ENCODE measurements around the gene UBE2O.

Gene UBE2O

GRCh38 chr17:76385892-76386786 is 66.8 kb downstream of the UBE2O start:
- peak; percentile 57 to 83 (median 73) for DNase-seq

- DNase-seq: peak in 2 of 6 experiments; percentile 19 to 35
Measured at GRCh38 chr17:76384987-76385891, 67.7 kb downstream of the UBE2O start.

- peak in 5 of 6 experiments; percentile 10 to 67 (median 44) for DNase-seq
Measured at GRCh38 chr17:76384222-76384986, 68.5 kb downstream of the UBE2O start, which contains the start of gene SPHK1. TSS of gene SPHK1 (plus strand) at chr17:76384609. CDS start at chr17:76385645, 1,036 bp downstream.

GRCh38 chr17:76383546-76384221 is 69.3 kb downstream of the UBE2O start:
- DNase-seq: peak in 3 of 6 experiments; percentile 41 to 57 (median 56)

GRCh38 chr17:76382803-76383545 is 70.0 kb downstream of the UBE2O start:
- peak in 5 of 6 experiments; percentile 15 to 57 (median 27) for DNase-seq

GRCh38 chr17:76382351-76382802 is 70.6 kb downstream of the UBE2O start:
- DNase-seq: no peak

- no peak for DNase-seq
Measured at GRCh38 chr17:76381633-76382350, 71.2 kb downstream of the UBE2O start.

- no peak for DNase-seq
Measured at GRCh38 chr17:76379646-76380376, 73.1 kb downstream of the UBE2O start.

GRCh38 chr17:76379275-76379641 is 73.7 kb downstream of the UBE2O start:
- no peak for DNase-seq

- DNase-seq: no peak
Measured at GRCh38 chr17:76378548-76379274, 74.2 kb downstream of the UBE2O start.

GRCh38 chr17:76376318-76377133 is 76.4 kb downstream of the UBE2O start:
- DNase-seq: no peak

GRCh38 chr17:76371656-76372628 is 81.0 kb downstream of the UBE2O start:
- DNase-seq: no peak

GRCh38 chr17:76370261-76370993 is 82.5 kb downstream of the UBE2O start:
- no peak for DNase-seq

- DNase-seq: no peak
Measured at GRCh38 chr17:76369804-76370203, 83.1 kb downstream of the UBE2O start.

- no peak for DNase-seq
Measured at GRCh38 chr17:76369379-76369778, 83.6 kb downstream of the UBE2O start.

GRCh38 chr17:76368545-76368944 is 84.4 kb downstream of the UBE2O start:
- DNase-seq: no peak

Data from stimulated activated naive CD4-positive, alpha-beta T cell (primary cell).